Measurements from ENCODE around the gene ECHDC3. TPM values are rescaled to one million over a fixed set of nuclear protein-coding genes. Genes with fewer than 3 reads are reported as not detected.

The ECHDC3 gene
- total RNA-seq, 1 donor from 2014 or later: 8.6 TPM

DNA sequence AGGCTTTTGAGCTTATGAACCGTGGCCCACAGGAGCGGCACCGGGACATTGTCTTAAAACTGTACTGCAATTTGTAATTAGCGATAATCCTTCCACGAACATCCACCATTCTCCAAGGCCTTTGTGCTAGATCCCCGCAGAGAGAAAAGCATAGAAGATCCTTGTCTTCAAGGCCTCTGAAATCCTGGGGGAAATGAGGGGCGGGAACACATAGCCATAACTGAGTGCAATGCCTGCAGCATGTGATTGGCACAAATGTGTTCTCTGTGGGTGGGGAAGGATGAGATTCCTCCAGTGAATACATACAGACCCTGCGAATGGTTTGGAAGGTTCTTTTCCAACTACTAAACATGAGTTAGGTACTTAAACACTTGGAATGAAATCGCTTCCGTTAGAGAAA, 55.1 kb downstream of the ECHDC3 start:
- intact Hi-C loops (cut with DNase I): no loop called here
- no peak for DNase-seq (ENCODE audit: low spot score)

DNA sequence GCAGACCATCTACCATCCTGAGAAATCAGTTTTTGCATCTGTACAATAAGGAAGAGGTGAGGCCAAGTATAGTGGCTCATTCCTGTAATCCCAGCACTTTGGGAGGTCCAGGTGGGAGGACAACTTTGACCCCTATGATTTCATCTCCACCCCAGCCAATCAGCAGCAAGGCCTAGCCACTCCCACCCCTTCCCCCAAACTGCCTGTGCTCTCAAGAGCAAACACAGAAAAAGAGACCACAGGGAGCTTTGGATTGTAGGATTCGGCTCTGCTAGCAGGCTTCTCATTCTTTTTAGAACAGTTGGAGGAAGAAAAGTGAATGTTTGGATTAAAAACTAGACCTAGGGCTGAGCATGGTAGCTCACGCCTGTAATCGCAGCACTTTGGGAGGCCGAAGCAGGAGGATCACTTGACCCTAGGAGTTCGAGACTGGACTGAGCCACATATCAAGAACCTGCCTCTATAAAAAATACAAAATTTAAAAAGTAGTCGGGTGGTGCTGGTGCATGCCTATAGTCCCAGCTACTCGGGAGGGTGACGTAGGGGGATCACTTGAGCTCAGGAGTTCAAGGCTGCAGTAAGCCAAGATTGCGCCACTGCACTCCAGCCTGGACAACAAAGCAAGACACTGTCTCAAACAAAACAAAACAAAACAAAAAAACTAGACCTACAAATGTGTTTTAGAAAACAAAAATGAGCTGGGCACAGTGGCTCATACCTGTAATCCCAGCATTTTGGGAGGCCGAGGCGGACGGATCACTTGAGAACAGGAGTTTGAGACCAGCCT, 55.9 kb downstream of the ECHDC3 start:
- no peak for ATAC-seq
- intact Hi-C loops (cut with DNase I): no loop called here
- DNase-seq (ENCODE audit: low spot score): no peak

More for the DNA sequence above, 55.1 kb downstream of the ECHDC3 start:
- ATAC-seq: no peak

DNA sequence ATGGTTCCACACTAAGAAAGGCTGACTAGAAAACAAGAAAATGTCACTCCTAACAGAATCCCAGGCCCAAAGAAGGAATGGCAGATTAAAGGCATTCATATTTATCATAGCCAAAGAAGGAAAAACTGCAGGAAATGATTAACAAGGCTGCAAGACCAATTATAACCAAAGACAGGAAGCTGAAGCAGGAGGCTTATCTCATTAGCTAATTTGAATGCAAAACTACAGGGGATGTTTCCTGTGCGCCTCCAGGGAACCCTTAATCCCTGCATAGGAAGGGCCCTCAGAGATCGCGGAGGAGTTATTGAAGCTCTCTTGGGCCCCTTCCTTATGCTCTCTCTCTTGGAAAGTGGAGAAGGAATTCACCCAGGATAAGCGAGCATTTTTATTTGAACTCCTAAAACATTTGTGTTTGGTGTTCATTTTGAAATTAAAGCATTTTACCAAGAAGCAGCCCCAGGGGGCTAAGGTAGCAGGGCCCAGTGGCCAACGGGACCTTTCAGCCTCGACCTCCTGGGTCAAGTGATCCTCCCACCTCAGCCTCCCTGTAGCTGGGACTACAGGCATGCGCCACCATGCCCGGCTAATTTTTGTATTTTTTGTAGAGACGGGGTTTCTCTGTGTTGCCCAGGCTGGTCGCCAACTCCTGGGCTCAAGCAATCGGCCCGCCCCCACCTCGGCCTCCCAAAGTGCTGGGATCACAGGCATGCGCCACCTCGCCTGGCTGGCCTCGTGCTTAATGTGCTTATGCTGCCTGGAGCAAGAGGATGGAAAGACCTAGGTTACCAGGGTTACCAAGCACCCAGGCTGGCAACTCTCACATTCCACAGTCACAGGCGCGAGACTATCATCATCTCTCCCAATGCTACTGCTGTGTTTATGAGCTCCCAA, 56.9 kb downstream of the ECHDC3 start:
- intact Hi-C loops (cut with DNase I): no loop called here
- ATAC-seq (peak; percentile 26), DNase-seq (ENCODE audit: low spot score) (no peak)

DNA sequence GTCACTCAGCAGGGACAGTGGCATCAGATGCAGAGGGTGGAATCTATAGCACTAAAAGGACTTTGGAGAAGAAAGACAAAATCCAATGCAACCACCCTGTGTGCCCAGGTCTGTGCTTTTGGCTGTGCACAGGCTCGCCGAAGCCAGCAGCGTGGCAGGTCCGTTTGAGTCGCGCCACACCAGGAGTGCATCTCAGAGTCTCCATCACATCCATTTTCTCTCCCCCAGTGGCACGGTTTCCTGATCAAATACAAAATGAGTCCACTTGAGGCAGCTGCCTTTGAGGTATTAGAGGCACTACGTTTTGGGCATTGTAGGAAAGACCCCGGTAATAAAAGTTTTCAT, 57.5 kb downstream of the ECHDC3 start:
- ATAC-seq (no peak), DNase-seq (ENCODE audit: low spot score) (no peak)
- intact Hi-C loops (cut with DNase I): no loop called here

DNA sequence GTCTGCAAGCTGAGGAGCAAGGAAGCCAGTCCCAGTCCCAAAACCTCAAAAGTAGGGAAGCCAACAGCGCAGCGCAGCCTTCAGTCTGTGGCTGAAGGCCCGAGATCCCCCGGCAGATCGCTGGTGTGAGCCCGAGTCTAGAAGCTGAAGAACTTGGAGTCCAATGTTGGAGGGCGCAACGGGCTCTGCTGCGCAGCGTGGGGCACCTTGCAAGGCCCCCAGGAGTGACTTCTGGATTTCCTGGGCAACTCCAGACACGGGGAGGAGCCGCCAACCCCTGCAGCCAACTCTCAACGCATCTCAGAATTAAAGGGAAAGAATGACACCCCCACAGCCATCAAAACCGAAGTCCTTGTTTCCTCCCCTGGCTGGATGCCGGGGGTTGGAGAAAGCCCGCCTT, 62.2 kb downstream of the ECHDC3 start:
- no peak for ATAC-seq
- DNase-seq (ENCODE audit: low spot score): no peak
- intact Hi-C loops (cut with DNase I): no loop called here

DNA sequence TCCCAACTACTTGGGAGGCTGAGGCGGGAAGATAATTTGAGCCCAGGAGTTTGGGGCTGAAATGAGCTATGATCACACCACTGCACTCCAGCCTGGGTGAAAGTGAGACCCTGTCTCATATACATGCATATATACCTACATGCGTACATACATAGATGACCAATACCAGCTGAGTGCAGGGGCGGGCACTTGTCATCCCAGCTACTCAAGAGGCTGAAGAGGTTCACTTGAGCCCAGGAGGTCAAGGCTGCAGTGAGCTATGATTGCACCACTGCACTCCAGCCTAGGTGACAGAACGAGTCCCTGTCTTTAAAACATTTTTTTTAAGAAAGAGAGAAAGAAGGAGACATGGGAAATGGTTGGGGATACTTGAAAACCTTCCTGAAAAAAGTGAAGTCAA, 63.6 kb downstream of the ECHDC3 start:
- intact Hi-C loops (cut with DNase I): no loop called here
- ATAC-seq: no peak
- DNase-seq (ENCODE audit: low spot score): no peak

DNA sequence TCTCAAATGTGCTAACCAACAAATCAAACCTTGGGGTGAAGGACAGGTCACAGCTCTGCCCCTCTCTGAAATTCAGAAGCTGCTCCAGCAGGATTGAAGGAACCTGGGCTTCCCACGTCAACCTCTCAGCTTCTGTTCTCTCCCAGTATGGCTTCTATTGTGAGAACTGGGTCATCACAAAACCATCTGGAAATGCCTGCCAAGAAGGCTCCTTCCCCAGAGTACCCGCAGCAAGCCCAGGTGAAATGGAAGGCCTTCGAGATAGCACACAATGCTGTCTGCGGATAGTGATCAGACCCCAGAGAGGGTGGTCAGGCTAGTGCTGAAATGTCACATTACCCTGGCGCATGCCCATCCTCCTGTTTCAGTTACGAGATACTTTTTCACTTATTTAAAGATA, 64.5 kb downstream of the ECHDC3 start:
- no peak for ATAC-seq
- no peak for DNase-seq (ENCODE audit: low spot score)
- intact Hi-C loops (cut with DNase I): no loop called here

DNA sequence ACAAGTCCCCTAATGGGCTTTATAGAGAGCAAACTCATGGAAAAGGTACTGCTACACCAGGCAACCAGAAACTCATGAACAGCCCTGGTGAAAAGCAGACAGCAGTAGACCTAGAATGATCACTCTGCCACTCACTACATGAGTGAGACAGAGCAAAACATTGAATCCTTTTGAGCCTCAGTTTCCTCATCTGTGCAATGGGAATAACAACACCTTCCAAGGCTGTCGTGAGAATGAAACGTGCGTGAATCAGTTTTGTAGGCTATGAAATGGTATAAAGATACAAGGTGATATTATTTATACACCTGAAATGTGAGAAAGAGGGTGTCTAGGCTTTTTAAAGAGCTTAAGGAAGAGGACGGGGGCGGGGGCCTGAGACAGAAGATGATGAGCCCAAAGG, 66.6 kb downstream of the ECHDC3 start:
- ATAC-seq (no peak), DNase-seq (ENCODE audit: low spot score) (no peak)
- intact Hi-C loops (cut with DNase I): no loop called here

DNA sequence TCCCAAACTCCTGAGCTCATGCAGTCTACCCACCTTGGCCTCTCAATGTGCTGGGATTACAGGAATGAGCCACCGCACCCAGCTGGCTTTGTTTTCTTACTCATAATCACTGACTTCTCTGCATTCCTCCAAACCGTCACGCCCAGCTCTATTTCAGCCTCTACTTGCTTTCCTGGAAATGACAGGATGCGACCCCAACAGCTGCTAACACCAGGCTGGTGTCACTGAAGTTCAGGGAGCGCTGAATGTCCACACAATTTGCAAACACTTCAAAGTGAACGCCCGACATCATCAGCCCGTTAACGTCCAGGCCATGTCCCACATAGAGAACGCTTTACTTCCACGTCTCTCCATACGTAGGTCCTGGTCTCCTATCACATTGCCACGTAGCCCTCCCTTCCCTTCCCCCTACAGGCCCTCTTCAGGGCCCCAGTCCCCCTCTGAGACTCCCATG, 68.2 kb downstream of the ECHDC3 start:
- DNase-seq (ENCODE audit: low spot score): no peak
- no peak for ATAC-seq

DNA sequence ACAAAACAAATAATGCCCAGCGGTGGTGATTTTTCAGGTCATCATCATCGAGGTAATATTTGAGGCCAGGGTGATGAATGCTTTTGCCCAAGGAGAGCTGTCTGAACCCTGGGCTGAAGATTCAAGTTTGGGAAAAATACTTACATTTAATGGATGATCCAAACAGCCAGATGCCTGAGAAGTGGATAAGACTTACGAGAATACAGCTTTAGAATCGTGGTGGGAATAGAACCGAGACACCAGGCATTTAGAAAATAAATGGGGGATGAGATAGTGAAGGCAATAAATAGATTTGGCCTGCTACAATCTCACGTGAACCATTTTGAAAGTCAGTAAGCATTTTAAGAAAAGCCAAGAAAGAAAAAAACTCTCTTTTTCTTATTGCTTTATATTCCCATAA, 68.8 kb downstream of the ECHDC3 start:
- intact Hi-C loops (cut with DNase I): no loop called here
- ATAC-seq (no peak), DNase-seq (ENCODE audit: low spot score) (no peak)

More for the DNA sequence above, 68.2 kb downstream of the ECHDC3 start:
- intact Hi-C loops (cut with DNase I): no loop called here

DNA sequence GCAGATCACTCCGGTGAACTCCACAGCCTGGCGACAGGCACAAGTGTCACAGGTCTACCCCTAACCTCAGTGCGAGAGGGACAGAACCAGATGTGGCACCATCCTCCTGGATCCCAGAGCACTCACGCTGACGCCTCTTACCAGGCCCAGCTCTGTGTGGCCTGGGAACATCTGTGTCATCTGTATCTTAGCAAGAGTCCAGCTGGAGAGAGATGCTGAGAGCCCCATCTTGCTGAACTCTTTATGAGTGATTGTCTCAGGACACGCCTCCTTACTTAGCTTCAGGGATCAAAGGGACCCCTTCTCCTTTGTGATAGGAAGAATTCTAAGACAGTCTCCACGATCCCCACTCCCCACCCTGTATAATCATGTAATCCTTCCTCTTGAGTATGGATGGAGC, 71.0 kb downstream of the ECHDC3 start:
- no peak for ATAC-seq
- no peak for DNase-seq (ENCODE audit: low spot score)
- intact Hi-C loops (cut with DNase I): no loop called here

Other genes with a start within 250 kb of the ECHDC3 start
- 37.8 TPM for gene USP6NL, start 130.7 kb upstream of the ECHDC3 start, total RNA-seq
- gene PROSER2, start 81.0 kb downstream of the ECHDC3 start, total RNA-seq: 23.7 TPM